ENCODE data around the gene CSPG5.

CSPG5 gene

GRCh38 chr3:47541583-47542108 lies 37.0 kb downstream of the CSPG5 start:
- H3K4me3 ChIP-seq (replicated peaks; ENCODE audit: low read depth, low read length): no peak overlapping the region
- TF ChIP-seq CTCF (IDR thresholded peaks at IDR 0.05; ENCODE audit: low read depth, low read length, missing control alignments): no peak

GRCh38 chr3:47540281-47540680 lies 38.4 kb downstream of the CSPG5 start:
- H3K4me3 ChIP-seq (replicated peaks; ENCODE audit: low read depth, low read length): no peak overlapping the region
- DNase-seq (ENCODE audit: extremely low read depth, low read depth): no peak
- no peak for TF ChIP-seq CTCF (IDR thresholded peaks at IDR 0.05; ENCODE audit: low read depth, low read length, missing control alignments)

More at GRCh38 chr3:47541583-47542108, 37.0 kb downstream of the CSPG5 start:
- no peak for DNase-seq (ENCODE audit: extremely low read depth, low read depth)

GRCh38 chr3:47536967-47537366 lies 41.7 kb downstream of the CSPG5 start:
- H3K4me3 ChIP-seq (replicated peaks; ENCODE audit: low read depth, low read length): no peak overlapping the region
- TF ChIP-seq CTCF (IDR thresholded peaks at IDR 0.05; ENCODE audit: low read depth, low read length, missing control alignments): no peak
- DNase-seq (ENCODE audit: extremely low read depth, low read depth): no peak

GRCh38 chr3:47536221-47536891 lies 42.3 kb downstream of the CSPG5 start:
- H3K4me3 ChIP-seq (replicated peaks; ENCODE audit: low read depth, low read length): no peak overlapping the region
- no peak for DNase-seq (ENCODE audit: extremely low read depth, low read depth)
- TF ChIP-seq CTCF (IDR thresholded peaks at IDR 0.05; ENCODE audit: low read depth, low read length, missing control alignments): no peak

GRCh38 chr3:47533996-47534454 lies 44.6 kb downstream of the CSPG5 start:
- DNase-seq (ENCODE audit: extremely low read depth, low read depth): no peak
- H3K4me3 ChIP-seq (replicated peaks; ENCODE audit: low read depth, low read length): no peak overlapping the region

GRCh38 chr3:47533481-47533880 lies 45.2 kb downstream of the CSPG5 start:
- DNase-seq (ENCODE audit: extremely low read depth, low read depth): no peak
- no peak overlapping the region for H3K4me3 ChIP-seq (replicated peaks; ENCODE audit: low read depth, low read length)
- no peak for TF ChIP-seq CTCF (IDR thresholded peaks at IDR 0.05; ENCODE audit: low read depth, low read length, missing control alignments)

More at GRCh38 chr3:47533996-47534454, 44.6 kb downstream of the CSPG5 start:
- no peak for TF ChIP-seq CTCF (IDR thresholded peaks at IDR 0.05; ENCODE audit: low read depth, low read length, missing control alignments)

Data from HFF-Myc (cell line).